ENCODE measurements around the gene MMS22L. TPM values are rescaled to one million over a fixed set of nuclear protein-coding genes. Genes with fewer than 3 reads are reported as not detected.

Gene MMS22L
- total RNA-seq, 2 experiments from 2014 or later = 34.1 to 34.7 TPM

- intact Hi-C loops (cut with micrococcal nuclease) = no loop called here
- ChIA-PET CTCF (no interaction called here), POLR2A (no interaction called here)
- peaks cover 1% of the 10 kb centered on the region for H3K4me1 Mint-ChIP-seq (ENCODE audit: low read depth)
- no peak overlapping the region for H3K27ac Mint-ChIP-seq
- no peak overlapping the region for H3K4me3 Mint-ChIP-seq
- no peak for ATAC-seq
- H3K36me3 Mint-ChIP-seq (ENCODE audit: low read depth) = peaks cover 49% of the 10 kb centered on the region
- no peak for DNase-seq
- H3K9me3 Mint-ChIP-seq = peaks cover 13% of the 10 kb centered on the region
- TF ChIP-seq CTCF (IDR thresholded peaks at IDR 0.05) = no peak
- no peaks in the 10 kb centered on the region for H3K27me3 Mint-ChIP-seq
These were observed 129.0 kb downstream of the MMS22L start for GRCh38 chr6:97154015-97154414.

GRCh38 chr6:97151601-97152000 is 131.4 kb downstream of the MMS22L start:
- DNase-seq = no peak
- Mint-ChIP-seq H3K9me3 (peaks cover 7% of the 10 kb centered on the region), H3K4me3 (no peak overlapping the region), H3K27me3 (no peaks in the 10 kb centered on the region), H3K36me3 (ENCODE audit: low read depth) (peaks cover 31% of the 10 kb centered on the region), H3K27ac (no peak overlapping the region), H3K4me1 (ENCODE audit: low read depth) (peaks cover 1% of the 10 kb centered on the region)
- ChIA-PET CTCF (no interaction called here), POLR2A (no interaction called here)
- ATAC-seq = no peak
- TF ChIP-seq CTCF (IDR thresholded peaks at IDR 0.05) = no peak
- intact Hi-C loops (cut with micrococcal nuclease) = no loop called here

GRCh38 chr6:97150932-97151331 is 132.1 kb downstream of the MMS22L start:
- H3K4me1 Mint-ChIP-seq (ENCODE audit: low read depth) = peaks cover 1% of the 10 kb centered on the region
- TF ChIP-seq CTCF (IDR thresholded peaks at IDR 0.05) = no peak
- intact Hi-C loops (cut with micrococcal nuclease) = no loop called here
- no peak overlapping the region for H3K4me3 Mint-ChIP-seq
- CTCF ChIA-PET = no interaction called here
- POLR2A ChIA-PET = no interaction called here
- H3K27ac Mint-ChIP-seq = no peak overlapping the region
- no peaks in the 10 kb centered on the region for H3K27me3 Mint-ChIP-seq
- peak; percentile 72 for ATAC-seq
- peaks cover 3% of the 10 kb centered on the region for H3K9me3 Mint-ChIP-seq
- no peak for DNase-seq
- peaks cover 27% of the 10 kb centered on the region for H3K36me3 Mint-ChIP-seq (ENCODE audit: low read depth)

GRCh38 chr6:97147421-97147820 is 135.6 kb downstream of the MMS22L start:
- ATAC-seq = no peak

GRCh38 chr6:97145691-97146090 is 137.3 kb downstream of the MMS22L start:
- POLR2A ChIA-PET = no interaction called here
- ATAC-seq (no peak), DNase-seq (no peak)
- CTCF ChIA-PET = no interaction called here
- intact Hi-C loops (cut with micrococcal nuclease) = no loop called here
- Mint-ChIP-seq H3K27me3 (no peaks in the 10 kb centered on the region), H3K4me3 (no peak overlapping the region), H3K9me3 (no peaks in the 10 kb centered on the region), H3K27ac (no peak overlapping the region), H3K4me1 (ENCODE audit: low read depth) (peaks cover 4% of the 10 kb centered on the region), H3K36me3 (ENCODE audit: low read depth) (peaks cover 24% of the 10 kb centered on the region)
- no peak for TF ChIP-seq CTCF (IDR thresholded peaks at IDR 0.05)

More at GRCh38 chr6:97147421-97147820, 135.6 kb downstream of the MMS22L start:
- H3K4me3 Mint-ChIP-seq = no peak overlapping the region
- intact Hi-C loops (cut with micrococcal nuclease) = no loop called here
- H3K4me1 Mint-ChIP-seq (ENCODE audit: low read depth) = peaks cover 1% of the 10 kb centered on the region
- H3K27me3 Mint-ChIP-seq = no peaks in the 10 kb centered on the region
- H3K9me3 Mint-ChIP-seq = no peaks in the 10 kb centered on the region
- no peak overlapping the region for H3K27ac Mint-ChIP-seq
- peaks cover 28% of the 10 kb centered on the region for H3K36me3 Mint-ChIP-seq (ENCODE audit: low read depth)
- DNase-seq = no peak
- CTCF ChIA-PET = no interaction called here
- POLR2A ChIA-PET = no interaction called here
- TF ChIP-seq CTCF (IDR thresholded peaks at IDR 0.05) = no peak

All from activated CD8-positive, alpha-beta T cell treated with anti-CD3 and anti-CD28 coated beads for 36 hours (primary cell).